Globus pallidus (tissue), 1 donor: Measurements from ENCODE around the gene SORL1.

Source experiments
- DNase-seq: peaks from one replicate; pipeline ENCODE4 v3.0.0-alpha.2; 2015; ENCODE audit warnings: low spot score

Gene SORL1

DNA sequence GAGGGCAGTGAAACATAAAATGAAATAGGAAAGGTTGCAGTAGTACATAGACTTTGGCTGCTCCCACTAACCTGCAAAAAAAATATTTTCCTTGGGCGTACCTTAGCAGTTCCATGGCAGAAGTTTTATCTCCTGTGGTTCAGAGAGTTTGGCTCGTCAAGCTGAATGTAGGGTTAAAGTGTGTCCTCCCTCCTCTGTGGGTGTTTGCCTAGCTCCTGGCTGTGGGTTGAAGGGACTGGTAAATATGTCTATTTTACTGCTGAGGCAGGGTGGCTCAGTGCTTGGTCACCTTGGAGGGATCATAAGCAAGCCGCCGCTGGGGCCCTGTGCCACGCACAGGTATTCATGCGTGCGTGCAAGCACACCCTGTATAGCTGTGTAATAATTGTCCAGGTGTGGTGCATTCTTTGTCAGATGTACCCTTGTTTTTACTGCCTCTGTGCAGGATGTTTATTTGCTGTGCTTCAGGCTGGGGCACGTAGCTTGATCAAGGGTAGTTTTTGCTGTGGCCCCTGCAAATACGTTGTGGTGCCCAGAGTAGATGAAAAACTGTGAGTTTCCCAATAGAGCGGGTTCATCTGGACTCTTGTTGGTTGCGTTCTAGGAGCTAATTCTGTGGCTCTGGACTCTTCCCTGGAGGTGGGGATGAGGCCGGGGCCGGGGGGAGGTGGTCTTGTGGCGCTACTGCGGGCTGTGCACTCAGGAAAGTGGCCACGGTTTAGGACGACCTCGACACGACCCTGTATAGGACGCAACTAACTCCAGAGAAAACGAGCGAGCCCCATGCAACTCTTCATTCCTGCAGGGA, 732 bp upstream of the SORL1 start:
- DNase-seq: no peak

DNA sequence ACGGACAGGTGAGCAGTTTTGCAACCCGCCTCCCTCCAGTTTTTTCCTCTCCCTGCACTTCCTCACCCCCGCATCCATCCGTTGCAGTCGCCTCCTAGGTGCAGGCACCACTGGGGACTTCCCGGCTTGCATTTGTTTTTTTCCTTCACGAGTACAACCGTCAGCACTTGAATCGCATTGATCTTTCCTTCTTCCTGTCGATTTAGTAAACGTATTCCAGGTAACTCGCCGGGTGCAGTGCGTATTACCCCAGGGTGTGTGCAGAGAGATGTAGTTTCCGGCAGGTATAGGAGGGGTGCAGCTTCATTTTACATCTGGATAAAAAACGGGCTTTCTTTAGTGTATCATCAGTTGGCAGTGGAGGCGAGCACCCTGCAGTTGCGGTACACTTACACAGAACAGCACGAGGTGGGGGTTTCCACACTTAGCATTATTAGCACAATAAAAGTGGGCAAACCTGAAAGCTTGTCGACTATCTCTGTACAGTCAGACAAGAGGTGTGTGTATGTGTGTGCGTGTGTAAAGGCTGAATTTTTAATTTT, 566 bp downstream of the SORL1 start, which contains the start of gene SORL1-AS1:
SORL1-AS1 (minus strand) TSS at position 359 of the 542 bp plus-strand sequence.
- DNase-seq: no peak

DNA sequence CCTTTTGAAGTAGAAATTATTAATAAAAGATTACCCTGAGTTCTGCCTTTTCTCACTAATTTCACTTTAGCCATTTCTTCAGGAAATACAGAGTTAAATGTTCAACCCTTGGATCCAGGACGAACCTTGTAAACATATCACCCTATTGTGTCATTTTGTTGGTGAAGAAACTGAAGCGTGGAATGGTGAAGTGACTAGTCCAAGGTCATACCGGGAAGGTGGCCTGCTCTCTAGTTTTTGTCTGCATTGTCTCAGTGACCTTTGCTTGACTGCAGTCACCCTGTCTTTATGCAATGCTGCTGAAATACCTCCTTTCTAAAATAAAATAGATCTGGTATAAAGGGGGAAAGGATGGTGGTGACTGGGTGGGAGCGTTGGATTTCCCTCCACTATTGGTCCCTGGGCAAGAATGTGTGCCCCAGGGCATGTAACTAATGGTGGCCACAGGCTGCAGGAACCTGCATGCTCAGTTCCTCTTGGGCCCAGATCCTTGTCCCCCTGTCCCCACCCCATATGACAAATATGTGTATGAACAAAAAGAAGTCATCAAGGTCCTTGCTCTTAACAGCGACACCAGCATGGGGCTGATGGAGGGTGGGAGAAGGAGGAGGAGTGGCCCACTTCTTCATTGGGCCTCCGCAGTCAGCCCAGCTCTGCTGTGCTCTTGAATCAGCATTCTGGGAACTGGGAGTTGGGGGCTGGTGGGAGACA, 1.6 kb downstream of the SORL1 start:
- no peak for DNase-seq

DNA sequence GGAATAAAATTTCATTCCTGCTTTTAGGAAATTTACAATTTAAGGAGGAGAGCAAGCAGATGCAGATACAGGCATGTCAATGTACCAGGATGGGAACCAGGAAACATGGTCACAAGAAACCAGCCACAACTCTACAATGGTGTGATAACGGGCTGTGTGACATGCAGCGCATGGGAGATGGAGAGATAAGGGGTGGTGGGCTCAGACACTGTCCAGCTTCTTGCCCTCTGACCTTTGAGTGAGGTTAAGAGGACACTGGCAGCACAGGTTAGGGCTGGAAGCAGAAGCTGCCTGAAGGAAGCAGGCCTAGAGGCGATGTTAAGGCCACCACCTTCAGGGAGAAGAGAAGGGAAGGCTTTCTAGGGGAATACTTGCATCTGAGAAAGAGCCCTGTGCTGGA, 3.0 kb downstream of the SORL1 start:
- DNase-seq: no peak

DNA sequence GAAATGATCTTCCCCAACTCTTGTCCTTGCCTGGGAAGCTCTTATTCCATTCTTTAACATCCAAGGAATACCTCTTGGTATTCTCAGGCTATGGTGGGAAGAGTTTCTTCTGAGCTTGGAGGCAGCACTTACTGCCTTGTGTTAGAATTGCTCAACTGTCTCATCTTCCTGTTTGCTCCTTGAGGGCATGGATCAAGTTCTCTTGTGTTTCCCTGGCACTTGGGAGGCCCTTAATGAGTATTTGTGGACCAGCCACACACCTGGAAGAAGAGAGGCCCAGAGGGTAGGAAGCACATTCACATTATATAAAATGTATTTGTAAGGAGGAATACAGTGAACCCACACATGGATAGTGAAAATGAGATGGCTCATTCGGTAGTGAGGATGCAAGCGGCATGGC, 4.0 kb downstream of the SORL1 start:
- DNase-seq: no peak

DNA sequence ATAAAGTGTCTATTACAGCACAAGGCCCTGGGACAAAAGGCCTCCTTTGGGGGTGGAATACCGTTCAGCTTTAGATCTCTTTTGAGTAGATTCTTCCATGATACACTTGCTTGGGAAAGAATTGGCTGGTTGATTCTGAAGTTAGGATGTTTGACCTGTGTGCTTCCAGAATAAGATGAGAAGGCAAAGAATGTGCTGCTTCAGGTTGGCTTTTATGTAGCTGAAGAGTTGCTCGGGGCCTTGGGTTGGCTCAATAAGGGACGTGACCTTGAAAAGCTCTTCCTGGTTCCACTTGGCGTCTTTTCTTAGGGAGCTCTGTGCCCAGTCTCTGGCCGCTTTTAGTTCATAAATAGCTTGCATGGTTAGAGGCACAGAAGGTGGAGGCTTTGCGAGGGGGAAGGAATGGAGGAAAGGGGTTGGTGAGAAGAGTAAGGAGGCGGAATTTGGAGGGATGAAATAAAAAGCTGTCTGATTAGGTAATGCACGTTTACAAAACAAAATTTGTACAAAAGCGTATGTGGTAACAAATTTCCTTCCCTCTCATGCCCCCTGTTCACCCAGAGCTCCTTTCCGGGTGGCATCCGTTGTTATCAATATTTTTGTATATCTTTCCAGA, 4.8 kb downstream of the SORL1 start:
- DNase-seq: no peak

DNA sequence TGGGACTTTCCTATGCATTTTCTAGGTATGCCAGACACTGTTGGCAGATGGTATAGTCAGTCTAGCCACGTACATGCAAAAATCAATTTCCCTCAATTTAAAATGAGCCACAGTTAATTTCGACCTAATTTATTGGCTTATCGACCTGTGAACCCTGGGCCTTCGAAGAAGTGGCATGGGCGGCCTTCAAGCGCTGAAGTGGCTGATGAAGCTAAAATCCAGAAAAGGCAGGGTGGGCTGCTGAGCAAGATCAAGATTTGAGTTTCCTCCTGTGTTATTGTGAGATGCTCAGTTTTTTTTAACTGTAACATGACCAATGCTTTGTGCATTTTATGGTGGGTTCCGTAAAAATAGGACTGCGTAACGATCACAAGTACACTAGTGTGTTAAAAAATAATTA, 6.4 kb downstream of the SORL1 start:
- DNase-seq: no peak

DNA sequence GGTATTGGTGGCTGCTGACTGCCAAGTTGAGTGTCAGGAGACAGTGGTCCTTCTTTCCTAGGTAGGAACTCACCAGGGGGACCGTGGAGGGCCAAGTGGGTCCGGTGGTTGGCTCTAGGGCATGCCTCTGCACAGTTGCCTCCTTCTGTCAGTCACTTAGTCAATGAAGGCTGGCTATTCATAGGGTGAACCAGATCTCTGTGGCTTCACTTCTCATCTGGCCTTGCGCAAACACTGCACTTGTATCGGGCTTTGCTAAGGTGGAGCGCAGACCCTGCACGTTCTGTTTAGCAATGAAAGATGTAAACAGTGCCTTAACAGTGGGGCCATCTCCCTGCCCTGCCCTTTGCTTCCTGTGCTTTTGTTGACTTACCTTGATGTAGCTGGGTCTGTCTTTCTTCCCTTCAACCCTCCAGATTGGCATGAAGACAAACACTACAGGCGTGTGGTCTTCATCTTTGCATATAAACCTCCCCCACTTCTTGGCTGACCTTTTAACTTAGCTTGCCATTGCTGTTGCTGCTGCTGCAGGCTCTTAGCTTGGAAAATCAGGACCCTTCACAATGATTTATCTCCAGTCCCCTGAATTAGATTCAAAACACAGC, 7.4 kb downstream of the SORL1 start:
- DNase-seq: no peak

DNA sequence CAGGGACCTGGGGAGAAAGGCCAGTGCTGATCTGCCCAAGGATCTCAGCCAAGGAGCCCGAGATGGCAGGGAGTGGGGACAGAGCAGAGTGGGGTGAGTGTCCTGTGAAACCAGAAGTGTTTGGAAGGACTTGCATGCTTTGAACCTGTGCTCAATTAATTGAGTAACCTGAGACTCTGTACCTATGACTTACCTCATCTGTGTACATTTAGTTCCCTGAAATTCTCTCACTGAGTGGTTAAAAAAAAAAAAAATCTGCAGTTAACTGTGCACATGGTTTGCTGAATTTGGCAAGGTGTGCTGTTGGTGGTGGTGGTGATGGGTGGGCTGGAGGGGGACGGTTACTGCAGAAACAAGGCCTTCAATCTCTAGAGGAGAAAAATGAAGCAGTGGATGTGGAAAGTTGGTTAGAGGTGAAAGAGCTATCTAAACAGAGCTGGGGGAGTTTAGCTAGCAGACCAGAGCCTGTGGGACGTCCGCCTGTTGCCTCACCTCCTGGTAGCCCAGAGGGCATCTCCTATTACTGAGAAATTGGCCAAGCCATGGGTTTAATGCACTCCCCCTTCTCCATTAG, 8.9 kb downstream of the SORL1 start:
- DNase-seq: no peak

DNA sequence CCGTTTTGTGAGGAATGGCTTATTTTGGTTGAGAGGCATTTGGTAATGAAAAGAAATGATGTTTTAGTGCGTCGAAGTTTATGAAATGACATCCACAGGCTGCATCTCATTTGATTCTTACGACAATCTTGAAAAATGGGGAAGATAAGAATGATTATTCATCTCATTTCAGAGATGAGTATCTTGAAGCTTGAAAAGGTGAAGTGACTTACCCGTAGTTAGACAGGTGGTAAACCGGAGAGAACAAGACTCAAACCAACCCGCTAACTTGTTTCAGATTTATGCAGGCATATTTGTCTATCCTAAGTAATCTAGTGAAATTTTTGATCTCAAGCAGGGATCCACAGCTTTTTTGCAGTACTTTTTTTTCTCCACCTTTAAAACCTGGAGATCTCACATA, 9.7 kb downstream of the SORL1 start:
- no peak for DNase-seq

DNA sequence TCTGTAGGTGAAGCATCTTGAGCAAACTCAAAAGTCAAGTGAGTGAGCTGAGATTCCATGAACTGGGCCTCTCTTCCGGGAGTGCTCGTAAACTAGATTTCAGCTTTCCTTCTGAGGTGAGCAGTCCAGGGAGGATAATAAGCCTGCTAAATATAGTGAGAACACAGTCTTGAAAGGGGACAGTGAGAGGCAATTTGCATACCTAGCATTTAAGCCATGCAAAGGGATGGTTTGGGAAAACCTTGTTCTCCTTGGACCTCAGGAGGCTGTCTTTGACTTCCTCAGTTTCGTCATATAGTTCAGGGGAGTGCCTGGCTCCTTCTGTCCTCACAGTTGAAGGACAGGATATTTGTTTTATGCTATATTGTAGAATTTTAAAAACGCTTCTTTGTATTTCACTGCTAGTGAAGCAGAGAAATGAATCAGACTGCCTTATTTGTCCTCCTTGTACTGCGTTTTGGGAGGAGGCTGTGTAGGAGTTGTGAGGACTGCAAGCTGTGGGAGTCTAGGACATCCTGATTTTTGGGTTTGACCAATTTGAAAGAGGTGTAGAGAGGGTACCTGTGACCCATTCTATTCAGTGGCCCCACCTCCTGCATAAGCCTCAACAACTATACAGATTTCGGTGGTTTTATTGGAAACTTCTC, 11.7 kb downstream of the SORL1 start:
- DNase-seq: no peak

DNA sequence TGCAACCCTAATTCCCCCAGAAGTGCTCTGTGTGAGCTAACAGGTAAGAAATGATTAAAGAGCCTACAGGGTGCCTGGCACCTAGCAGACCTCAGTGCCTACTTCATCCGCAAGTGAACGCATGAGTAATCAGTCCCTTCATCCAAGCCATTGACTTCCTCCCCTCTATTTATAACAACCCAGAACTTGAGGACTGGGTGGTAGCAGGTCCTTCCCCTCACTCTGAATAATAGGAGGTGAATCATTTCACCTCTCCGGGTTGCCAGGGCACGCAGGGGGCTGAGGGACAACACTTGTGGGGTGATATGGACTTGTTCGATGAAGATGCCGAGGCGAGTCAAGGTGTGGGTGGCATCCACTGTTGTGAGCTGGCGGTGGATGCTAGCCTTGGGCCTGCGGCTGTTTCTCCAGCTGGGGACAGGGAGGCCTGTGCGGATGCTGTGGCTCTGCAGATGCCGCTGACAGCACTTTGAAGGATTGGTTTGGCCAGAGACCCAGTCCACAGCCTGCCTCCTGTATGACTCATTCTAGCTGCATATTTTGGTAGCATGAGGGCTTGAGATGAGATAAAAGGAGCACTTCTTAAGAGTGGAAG, 12.3 kb downstream of the SORL1 start:
- peak; percentile 65 for DNase-seq

DNA sequence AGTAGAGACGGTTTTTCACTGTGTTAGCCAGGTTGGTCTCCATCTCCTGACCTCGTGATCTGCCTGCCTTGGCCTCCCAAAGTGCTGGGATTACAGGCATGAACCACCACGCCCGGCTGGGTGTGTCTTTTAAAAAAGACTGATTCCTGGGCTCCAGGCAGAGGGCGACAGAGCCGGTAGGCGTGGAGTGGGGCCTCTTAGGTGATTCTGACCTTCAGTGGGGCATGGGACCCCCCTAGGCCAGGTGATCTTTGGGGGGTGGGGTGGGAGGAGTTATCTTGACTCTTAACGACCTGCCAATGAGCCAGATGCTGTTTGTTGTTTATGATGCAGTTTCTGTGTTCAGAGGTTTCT, 13.6 kb downstream of the SORL1 start:
- DNase-seq: no peak

DNA sequence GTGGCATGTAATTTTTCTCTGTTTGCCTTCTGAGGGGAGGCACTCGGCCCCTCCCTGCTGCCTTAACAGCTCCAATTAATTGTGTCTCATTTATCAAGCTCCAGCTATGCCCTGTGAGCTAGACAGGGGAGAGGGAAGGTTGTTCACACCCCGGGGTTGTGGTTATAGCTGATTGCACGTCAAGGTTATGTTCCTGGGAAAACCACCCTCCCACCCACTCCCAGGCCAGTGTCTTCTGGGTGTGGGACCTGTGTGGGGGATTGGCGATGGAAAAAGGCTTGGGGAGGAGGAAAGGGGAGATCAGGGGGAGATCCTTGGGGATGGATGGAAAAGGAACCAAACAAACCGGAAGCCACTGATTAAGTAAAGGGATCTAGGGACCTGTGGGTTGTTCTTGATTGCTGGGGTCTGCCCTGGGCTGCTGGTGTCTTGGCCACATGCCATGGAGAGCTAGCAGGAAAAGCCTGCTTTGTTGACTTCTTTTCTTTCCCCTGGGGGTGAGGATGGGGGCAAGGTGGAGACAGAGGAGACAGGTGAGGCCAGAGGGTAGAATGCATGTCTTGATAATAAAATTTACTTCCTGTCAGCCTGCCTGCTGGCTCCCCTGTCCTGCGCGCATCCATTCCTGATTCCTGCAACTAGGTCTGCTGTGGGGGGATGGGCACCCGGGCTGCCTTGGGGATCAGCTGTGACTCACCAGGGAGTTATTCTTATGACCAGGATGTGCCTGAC, 14.1 kb downstream of the SORL1 start:
- no peak for DNase-seq

DNA sequence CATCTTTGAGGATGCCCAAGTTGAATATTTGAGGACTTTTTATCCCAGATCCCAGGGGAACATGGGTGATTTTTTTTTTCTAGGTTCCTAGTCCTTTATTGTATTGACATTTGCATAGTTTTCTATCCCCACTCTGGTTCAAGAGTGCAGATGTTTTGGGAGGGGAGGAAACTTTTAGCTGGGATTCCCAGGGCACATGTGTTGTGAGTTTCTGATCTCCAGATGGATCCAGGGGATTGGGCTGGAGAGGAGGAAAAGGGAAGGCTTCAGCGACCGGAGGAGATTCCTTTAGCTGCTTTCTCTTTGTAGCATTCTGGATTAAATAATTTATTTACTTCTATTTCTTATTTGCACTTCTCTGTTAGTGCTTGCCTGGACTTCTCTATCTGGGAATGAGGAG, 15.4 kb downstream of the SORL1 start:
- no peak for DNase-seq

DNA sequence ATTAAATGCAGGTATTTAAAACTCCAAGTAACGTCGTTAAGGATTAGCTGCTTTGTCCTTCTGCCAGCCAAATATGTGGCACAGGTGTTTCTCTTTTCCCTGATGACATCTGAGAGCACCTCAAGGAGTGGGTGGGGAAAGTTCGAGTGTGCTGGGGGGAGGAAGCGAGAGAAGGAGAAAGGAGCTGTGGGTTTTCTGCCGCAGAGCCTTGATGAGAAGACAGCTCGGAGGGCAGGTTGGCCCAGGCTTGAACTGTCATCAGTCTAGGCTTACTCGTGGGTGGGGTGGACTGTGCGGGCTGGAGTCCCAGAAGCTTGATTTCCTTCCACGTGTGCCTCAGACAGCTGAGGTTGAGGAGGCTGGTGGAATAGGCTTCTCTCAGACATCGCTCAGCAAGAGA, 15.9 kb downstream of the SORL1 start:
- no peak for DNase-seq

DNA sequence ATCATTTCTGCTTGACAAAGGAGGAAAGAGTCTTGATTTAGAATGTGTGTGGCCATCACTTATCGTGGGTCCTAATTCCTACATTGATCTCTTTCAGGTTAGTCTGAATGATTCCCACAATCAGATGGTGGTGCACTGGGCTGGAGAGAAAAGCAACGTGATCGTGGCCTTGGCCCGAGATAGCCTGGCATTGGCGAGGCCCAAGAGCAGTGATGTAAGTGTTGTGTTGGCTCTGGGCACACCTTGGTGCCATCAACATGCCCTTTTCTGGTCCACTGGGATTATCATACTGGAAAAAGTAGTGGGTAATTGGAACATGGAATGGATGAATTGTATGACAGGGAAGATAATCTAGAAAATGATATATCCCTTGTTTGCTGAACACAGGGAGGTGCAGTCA, 17.8 kb downstream of the SORL1 start:
- DNase-seq: no peak

DNA sequence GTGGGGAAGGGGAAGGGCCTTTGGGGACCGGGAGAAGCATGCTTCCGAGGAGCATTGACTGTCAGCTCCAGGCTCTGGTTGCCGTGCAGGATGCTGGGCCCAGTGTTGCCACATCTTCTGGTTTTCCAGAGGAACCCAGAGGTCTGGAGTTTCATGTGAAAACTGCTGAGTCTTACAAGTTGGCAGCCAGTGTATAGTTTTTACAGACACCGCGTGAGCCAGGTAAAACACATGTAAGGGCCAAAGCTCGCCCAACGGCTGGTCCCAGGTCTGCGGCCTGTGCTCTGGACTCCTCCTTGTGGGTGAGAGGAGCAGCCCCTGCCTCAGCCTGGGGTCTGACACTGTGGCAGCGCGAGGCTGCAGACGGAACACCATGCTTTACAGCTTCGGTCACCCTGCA, 19.1 kb downstream of the SORL1 start:
- DNase-seq: no peak

DNA sequence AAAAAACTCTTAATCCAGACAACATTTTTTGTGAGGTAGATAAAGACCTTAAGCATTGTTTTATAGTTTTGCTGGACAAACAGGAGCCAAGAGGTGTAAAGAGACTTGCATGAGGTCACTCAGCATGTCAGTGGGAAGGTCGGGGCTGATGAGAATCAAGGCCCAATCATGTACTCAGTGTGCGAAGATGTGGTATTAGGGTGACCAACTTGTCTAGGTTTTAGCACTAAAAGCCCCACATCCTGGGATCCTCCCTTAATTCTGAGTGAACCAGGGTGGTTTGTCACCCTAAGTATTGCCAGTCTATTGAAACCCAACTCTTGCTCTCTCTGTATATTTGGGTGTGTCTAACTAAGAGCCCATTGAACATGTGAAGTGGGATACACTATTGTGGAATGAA, 20.2 kb downstream of the SORL1 start:
- DNase-seq: no peak

DNA sequence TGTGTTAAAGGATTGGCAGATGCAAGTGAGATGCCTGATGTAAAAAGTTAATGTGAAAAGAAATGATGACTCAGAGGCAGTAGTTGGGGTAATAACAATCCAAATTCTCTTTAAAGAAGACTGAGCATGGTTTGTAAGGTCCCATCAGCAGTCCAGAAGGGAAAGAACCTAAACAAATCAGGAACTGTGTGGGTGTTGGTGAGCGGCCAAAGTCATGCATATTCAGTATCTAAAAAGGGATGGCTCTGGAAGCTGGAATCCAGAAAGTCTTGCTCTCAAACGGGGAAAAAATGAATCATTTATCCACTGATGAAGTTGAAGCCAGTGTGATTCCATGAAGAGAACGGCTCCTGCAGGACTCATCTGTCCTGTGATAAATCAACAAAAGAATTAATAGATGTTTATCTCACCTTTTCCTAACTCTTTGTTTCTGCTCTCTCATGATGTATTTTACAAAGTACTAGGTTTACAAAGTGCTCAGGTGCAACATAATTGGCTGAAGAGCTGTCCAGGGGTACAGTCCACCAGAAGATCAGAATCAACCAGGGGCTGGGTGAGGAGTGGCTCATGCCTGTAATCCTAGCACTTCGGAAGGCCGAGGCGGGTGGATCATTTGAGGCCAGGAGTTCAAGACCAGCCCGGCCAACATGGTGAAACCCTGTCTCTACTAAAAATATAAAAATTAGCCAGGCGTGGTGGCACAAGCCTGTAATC, 21.1 kb downstream of the SORL1 start:
- peak; percentile 85 for DNase-seq
